Activated naive CD8-positive, alpha-beta T cell treated with anti-CD3 and anti-CD28 coated beads, Interleukin-2, amount 10 ng/mL, durations not matched to agents 7 days and 5 days (primary cell): Measurements from ENCODE around the gene ZNF778. TPM values are rescaled to one million over a fixed set of nuclear protein-coding genes. Genes with fewer than 3 reads are reported as not detected.

Source experiments
- ATAC-seq: fragments of 150-1000 bp; cut with Tn5 transposase; one replicate; pipeline ENCODE4 v1.10.0; 2021; ENCODE audit warnings: low read depth, moderate library complexity
- POLR2A ChIA-PET: fragments of 350-600 bp; sonication (Branson Sonifier 250); formaldehyde crosslinking; loops from one replicate; lab custom pipeline; 2021; ENCODE audit warnings: antibody characterized with exemption; lab: Charles Lee
- DNase-seq: peaks from one replicate; pipeline ENCODE4 v3.0.0; 2021
- H3K27ac Mint-ChIP-seq: one replicate; pipeline ENCODE4 v1.8.0; 2022; ENCODE audit warnings: mild to moderate bottlenecking, mixed read lengths
- H3K27me3 Mint-ChIP-seq: one replicate; pipeline ENCODE4 v1.8.0; 2022; ENCODE audit warnings: mild to moderate bottlenecking, moderate library complexity, mixed read lengths
- H3K36me3 Mint-ChIP-seq: one replicate; pipeline ENCODE4 v1.8.0; 2021; ENCODE audit warnings: mild to moderate bottlenecking, mixed read lengths
- H3K4me1 Mint-ChIP-seq: one replicate; pipeline ENCODE4 v1.8.0; 2021; ENCODE audit warnings: mixed read lengths
- H3K4me3 Mint-ChIP-seq: one replicate; pipeline ENCODE4 v1.8.0; 2022; ENCODE audit warnings: mild to moderate bottlenecking, moderate library complexity, mixed read lengths
- H3K9me3 Mint-ChIP-seq: one replicate; pipeline ENCODE4 v1.8.0; 2021; ENCODE audit warnings: mixed read lengths
- total RNA-seq, 2 experiments: library from RNA; stranded (reverse); gene quantifications; one replicate each; pipeline ENCODE4 v1.2.3, GENCODE V29; 2021

Gene ZNF778
- total RNA-seq, 2 experiments from 2014 or later: 9.0 to 10.4 TPM

DNA sequence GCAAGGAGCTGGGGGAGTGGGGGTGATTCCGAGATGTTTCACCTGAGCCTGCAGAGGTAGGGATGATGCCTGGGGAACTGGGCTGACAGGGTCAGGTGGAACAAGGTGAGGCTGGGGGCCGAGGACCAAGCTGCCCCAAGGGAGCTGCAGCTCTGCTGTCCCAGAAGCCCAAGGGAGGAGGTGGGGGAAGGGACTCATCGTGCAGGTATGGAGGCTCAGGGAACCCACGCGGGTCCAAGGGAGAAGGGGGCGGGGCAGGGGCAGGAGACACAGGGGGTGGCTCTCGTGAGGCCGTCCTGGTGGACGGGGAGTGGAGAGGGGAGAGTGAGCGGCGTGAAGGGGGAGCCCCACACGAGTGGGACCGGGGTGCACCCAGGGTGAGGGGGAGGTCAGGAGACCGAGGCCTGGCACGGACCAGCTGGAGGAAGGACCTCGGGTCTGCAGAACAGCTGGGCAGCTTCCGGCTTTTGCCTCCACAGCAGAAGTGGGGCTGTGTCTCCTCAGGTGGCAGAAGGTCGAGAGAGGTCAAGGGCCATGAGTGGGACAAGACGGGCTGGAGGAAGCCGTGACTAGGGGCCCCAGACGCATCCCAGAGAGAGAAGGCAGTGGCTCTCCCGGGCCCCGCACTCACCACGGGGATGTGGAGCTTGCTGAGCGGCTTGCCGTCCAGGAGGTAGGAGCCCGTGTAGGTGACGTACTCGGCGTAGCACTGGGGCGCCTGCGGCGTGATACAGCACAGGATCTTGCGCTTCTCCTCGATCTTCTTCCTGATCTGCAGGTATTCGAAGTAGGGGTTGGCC is 61.1 kb downstream of the ZNF778 start:
- no peaks in the 10 kb centered on the region for H3K27me3 Mint-ChIP-seq
- H3K36me3 Mint-ChIP-seq: peaks cover 7% of the 10 kb centered on the region
- H3K9me3 Mint-ChIP-seq: no peaks in the 10 kb centered on the region
- POLR2A ChIA-PET: no interaction called here
- no peak overlapping the region for H3K27ac Mint-ChIP-seq
- DNase-seq: no peak
- H3K4me3 Mint-ChIP-seq: no peak overlapping the region
- ATAC-seq: no peak
- H3K4me1 Mint-ChIP-seq: no peaks in the 10 kb centered on the region

GRCh38 chr16:89279666-89280481 is 62.4 kb downstream of the ZNF778 start:
- H3K27ac Mint-ChIP-seq: no peak overlapping the region
- ATAC-seq (no peak), DNase-seq (no peak)
- H3K4me1 Mint-ChIP-seq: no peaks in the 10 kb centered on the region
- H3K9me3 Mint-ChIP-seq: no peaks in the 10 kb centered on the region
- peaks cover 5% of the 10 kb centered on the region for H3K36me3 Mint-ChIP-seq
- POLR2A ChIA-PET: no interaction called here
- no peaks in the 10 kb centered on the region for H3K27me3 Mint-ChIP-seq
- no peak overlapping the region for H3K4me3 Mint-ChIP-seq

DNA sequence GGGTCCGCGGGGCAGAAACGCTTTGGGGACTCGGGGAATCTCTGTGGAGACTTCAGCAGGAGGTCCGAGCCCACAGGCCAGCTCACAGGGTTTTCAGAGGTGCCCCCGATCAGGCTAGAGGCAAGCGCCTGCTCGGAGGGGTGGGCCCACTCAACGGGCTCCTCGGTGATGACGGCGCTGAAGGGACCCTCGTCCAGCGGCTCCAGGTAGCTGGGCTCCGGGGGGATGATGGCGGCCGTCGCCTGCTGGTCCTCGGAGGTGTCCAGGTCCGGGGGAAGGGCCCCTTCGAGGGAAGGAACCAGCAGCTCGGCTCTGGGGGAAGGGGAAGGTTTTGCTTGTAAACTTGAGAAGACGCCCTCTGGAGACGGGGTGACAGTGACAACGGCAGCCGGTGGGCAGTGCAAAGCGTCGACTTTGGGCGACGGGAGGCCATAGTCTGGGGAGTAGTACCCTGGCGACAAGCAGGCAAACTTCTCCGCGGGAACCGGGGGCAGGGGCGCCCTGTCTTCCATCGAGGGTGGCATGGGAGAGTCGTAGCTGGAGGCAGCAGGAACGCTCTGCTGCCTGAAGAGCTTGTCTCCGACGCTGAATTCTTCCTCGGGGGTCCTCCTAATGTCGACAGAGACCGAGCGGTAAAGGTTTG is 63.2 kb downstream of the ZNF778 start:
- Mint-ChIP-seq H3K27ac (no peak overlapping the region), H3K27me3 (no peaks in the 10 kb centered on the region)

GRCh38 chr16:89281189-89281577 is 63.7 kb downstream of the ZNF778 start:
- POLR2A ChIA-PET: no interaction called here

More for the DNA sequence above, 63.2 kb downstream of the ZNF778 start:
- no peaks in the 10 kb centered on the region for H3K4me1 Mint-ChIP-seq
- POLR2A ChIA-PET: no interaction called here
- peaks cover 5% of the 10 kb centered on the region for H3K36me3 Mint-ChIP-seq
- no peak overlapping the region for H3K4me3 Mint-ChIP-seq
- H3K9me3 Mint-ChIP-seq: no peaks in the 10 kb centered on the region
- no peak for DNase-seq
- ATAC-seq: no peak

DNA sequence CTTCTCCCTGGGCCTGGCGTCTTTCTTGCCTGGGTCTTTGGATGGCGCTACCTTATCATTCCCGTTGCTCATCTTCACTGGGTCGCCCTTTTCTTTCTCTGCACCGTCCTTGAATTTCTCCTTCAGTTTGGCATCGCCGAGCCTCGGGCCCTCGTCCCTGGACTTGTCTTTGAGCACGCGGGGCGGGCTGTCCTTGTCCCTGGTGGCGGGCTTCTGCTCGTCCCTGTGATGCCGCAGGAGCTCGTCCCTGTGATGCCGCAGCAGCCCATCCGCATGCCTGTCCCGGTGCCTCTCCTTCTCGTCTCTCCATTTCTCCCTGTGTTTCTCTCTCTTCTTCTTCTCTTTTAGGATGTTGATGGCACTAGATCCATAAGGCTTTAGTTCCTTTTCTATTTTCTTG is 64.3 kb downstream of the ZNF778 start:
- no peak overlapping the region for H3K27ac Mint-ChIP-seq
- H3K4me1 Mint-ChIP-seq: no peaks in the 10 kb centered on the region
- DNase-seq (no peak), ATAC-seq (no peak)
- POLR2A ChIA-PET: no interaction called here
- H3K4me3 Mint-ChIP-seq: no peak overlapping the region
- H3K36me3 Mint-ChIP-seq: peaks cover 6% of the 10 kb centered on the region
- H3K27me3 Mint-ChIP-seq: no peaks in the 10 kb centered on the region
- H3K9me3 Mint-ChIP-seq: no peaks in the 10 kb centered on the region

More at GRCh38 chr16:89281189-89281577, 63.7 kb downstream of the ZNF778 start:
- H3K27ac Mint-ChIP-seq: no peak overlapping the region
- H3K9me3 Mint-ChIP-seq: no peaks in the 10 kb centered on the region
- DNase-seq (no peak), ATAC-seq (no peak)
- no peaks in the 10 kb centered on the region for H3K27me3 Mint-ChIP-seq
- no peak overlapping the region for H3K4me3 Mint-ChIP-seq
- H3K36me3 Mint-ChIP-seq: peaks cover 6% of the 10 kb centered on the region
- no peaks in the 10 kb centered on the region for H3K4me1 Mint-ChIP-seq

- H3K27me3 Mint-ChIP-seq: no peaks in the 10 kb centered on the region
- ATAC-seq (no peak), DNase-seq (no peak)
- POLR2A ChIA-PET: no interaction called here
- peaks cover 7% of the 10 kb centered on the region for H3K36me3 Mint-ChIP-seq
- H3K4me1 Mint-ChIP-seq: no peaks in the 10 kb centered on the region
- H3K9me3 Mint-ChIP-seq: no peaks in the 10 kb centered on the region
- no peak overlapping the region for H3K4me3 Mint-ChIP-seq
- no peak overlapping the region for H3K27ac Mint-ChIP-seq
These were observed 65.0 kb downstream of the ZNF778 start for GRCh38 chr16:89282523-89282922.

DNA sequence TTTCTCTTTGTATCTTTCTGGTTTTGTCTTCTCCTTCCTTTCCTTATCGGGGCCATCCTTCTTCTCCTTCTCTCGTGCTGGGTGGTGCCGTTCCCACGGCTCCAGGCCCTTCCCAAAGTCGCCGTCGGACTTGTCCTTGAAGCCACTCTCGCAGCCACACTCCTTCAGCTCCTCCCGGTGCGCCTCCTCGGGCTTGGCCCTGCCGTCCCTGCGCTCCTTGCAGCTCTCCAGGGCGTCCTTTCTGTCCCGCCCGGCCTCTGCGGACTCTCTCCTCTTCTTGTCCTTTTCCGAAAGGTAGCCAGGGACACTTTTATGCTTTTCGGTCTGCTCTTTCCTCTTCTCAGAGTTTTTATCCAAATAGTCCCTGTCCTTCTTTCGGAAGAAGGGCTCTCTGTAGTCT is 65.9 kb downstream of the ZNF778 start:
- H3K4me1 Mint-ChIP-seq: no peaks in the 10 kb centered on the region
- no peaks in the 10 kb centered on the region for H3K27me3 Mint-ChIP-seq
- peaks cover 8% of the 10 kb centered on the region for H3K36me3 Mint-ChIP-seq
- ATAC-seq: no peak
- no peaks in the 10 kb centered on the region for H3K9me3 Mint-ChIP-seq
- POLR2A ChIA-PET: no interaction called here
- no peak for DNase-seq
- H3K27ac Mint-ChIP-seq: no peak overlapping the region
- no peak overlapping the region for H3K4me3 Mint-ChIP-seq

DNA sequence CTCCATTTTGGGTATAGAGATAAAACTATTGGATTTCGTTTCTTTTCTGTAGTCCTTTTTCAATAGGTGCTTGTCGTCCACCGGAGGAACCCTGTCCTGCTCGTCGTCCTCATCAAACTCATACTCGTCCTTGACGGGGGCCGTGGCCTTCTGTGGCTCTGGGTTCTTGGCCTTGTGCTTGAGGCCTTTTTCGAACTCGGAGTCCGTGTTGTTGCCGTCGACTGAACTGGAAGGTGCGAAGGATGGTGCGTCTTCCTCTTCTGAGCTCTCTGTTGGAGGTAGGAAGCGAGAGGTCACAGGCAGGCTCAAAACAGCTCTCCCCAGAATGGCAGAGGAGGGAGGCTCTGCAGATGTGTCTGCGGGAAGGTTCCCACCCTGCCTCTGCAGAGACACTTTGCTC is 67.9 kb downstream of the ZNF778 start:
- DNase-seq: no peak
- no peak overlapping the region for H3K27ac Mint-ChIP-seq
- H3K9me3 Mint-ChIP-seq: no peaks in the 10 kb centered on the region
- ATAC-seq: no peak
- H3K4me3 Mint-ChIP-seq: no peak overlapping the region
- H3K27me3 Mint-ChIP-seq: no peaks in the 10 kb centered on the region
- POLR2A ChIA-PET: no interaction called here
- no peaks in the 10 kb centered on the region for H3K4me1 Mint-ChIP-seq
- peaks cover 8% of the 10 kb centered on the region for H3K36me3 Mint-ChIP-seq

GRCh38 chr16:89286096-89286495 is 68.6 kb downstream of the ZNF778 start:
- ATAC-seq (no peak), DNase-seq (no peak)
- Mint-ChIP-seq H3K27me3 (no peaks in the 10 kb centered on the region), H3K27ac (no peak overlapping the region), H3K9me3 (no peaks in the 10 kb centered on the region), H3K4me1 (peaks cover 1% of the 10 kb centered on the region), H3K36me3 (peaks cover 5% of the 10 kb centered on the region), H3K4me3 (no peak overlapping the region)
- POLR2A ChIA-PET: no interaction called here

Other genes starting within 250 kb of the ZNF778 start
- under 1 TPM; 0.08 to 0.26 TPM for gene CBFA2T3, start 240.5 kb upstream of the ZNF778 start, total RNA-seq
- gene ACSF3, start 123.9 kb upstream of the ZNF778 start, total RNA-seq: 10 to 100 TPM; 53.0 to 53.7 TPM
- not detected for gene CDH15, start 46.0 kb upstream of the ZNF778 start, total RNA-seq
- gene SLC22A31, start 17.2 kb upstream of the ZNF778 start, total RNA-seq: under 1 TPM; 0.25 to 0.34 TPM